MM.1S (cell line): ENCODE measurements around the gene TBX19.
"Not testable (repeated sequence)": the region's sequence is repeated elsewhere in the genome, so short reads cannot be mapped to it uniquely, and the experiment has no call there.

Source experiments
- DNase-seq: peaks from one replicate; pipeline ENCODE4 v3.0.0-alpha.2; 2015
- H2AFZ ChIP-seq: fragments of 300-600 bp; sonication (generic); 2 replicates; pipeline ENCODE4 v1.6.0; 2016; ENCODE audit warnings: antibody characterized with exemption, low read length
- H3F3A ChIP-seq: fragments of 300-600 bp; sonication (generic); 2 replicates; pipeline ENCODE4 v1.6.1; 2016; ENCODE audit warnings: mild to moderate bottlenecking, antibody characterized with exemption, low read length, moderate library complexity, mixed read lengths; ENCODE audit not compliant: insufficient read depth
- H3K27ac ChIP-seq: fragments of 300-600 bp; sonication (generic); 2 replicates; pipeline ENCODE4 v1.5.1; 2016; ENCODE audit warnings: mild to moderate bottlenecking, low read length
- H3K27me3 ChIP-seq: fragments of 300-600 bp; sonication (generic); replicated peaks from 2 replicates; pipeline ENCODE4 v1.6.0; 2016; ENCODE audit warnings: low read length; ENCODE audit not compliant: insufficient read depth
- H3K36me3 ChIP-seq: fragments of 300-600 bp; sonication (generic); replicated peaks from 2 replicates; pipeline ENCODE4 v1.6.1; 2016; ENCODE audit warnings: mild to moderate bottlenecking, low read length, mixed read lengths; ENCODE audit not compliant: insufficient read depth
- H3K4me1 ChIP-seq: fragments of 300-600 bp; sonication (generic); 2 replicates; pipeline ENCODE4 v1.6.1; 2016; ENCODE audit warnings: low read length, mixed read lengths
- H3K4me2 ChIP-seq: fragments of 300-600 bp; sonication (generic); 2 replicates; pipeline ENCODE4 v1.6.0; 2016; ENCODE audit warnings: low read depth, low read length
- H3K4me3 ChIP-seq: fragments of 300-600 bp; sonication (generic); 2 replicates; pipeline ENCODE4 v1.5.1; 2016; ENCODE audit warnings: low read length, mixed read lengths
- H3K79me2 ChIP-seq: fragments of 300-600 bp; sonication (generic); 2 replicates; pipeline ENCODE4 v1.6.1; 2016; ENCODE audit warnings: mixed run types, low read length, mixed read lengths
- H3K9ac ChIP-seq: fragments of 300-600 bp; sonication (generic); 2 replicates; pipeline ENCODE4 v1.6.1; 2016; ENCODE audit warnings: low read length, mixed read lengths
- H3K9me2 ChIP-seq: fragments of 300-600 bp; sonication (generic); replicated peaks from 2 replicates; pipeline ENCODE4 v1.6.1; 2016; ENCODE audit warnings: mild to moderate bottlenecking, low read length, mixed read lengths; ENCODE audit not compliant: insufficient read depth
- H3K9me3 ChIP-seq: fragments of 300-600 bp; sonication (generic); replicated peaks from 2 replicates; pipeline ENCODE4 v1.6.1; 2016; ENCODE audit warnings: mild to moderate bottlenecking, low read length, mixed read lengths; ENCODE audit not compliant: insufficient read depth
- H4K20me1 ChIP-seq: fragments of 300-600 bp; sonication (generic); 2 replicates; pipeline ENCODE4 v1.6.1; 2016; ENCODE audit warnings: mild to moderate bottlenecking, low read length, moderate library complexity, mixed read lengths; ENCODE audit not compliant: insufficient read depth
- EZH2 ChIP-seq: fragments of 300-600 bp; sonication (generic); optimal IDR thresholded peaks from 2 replicates; pipeline ENCODE3; 2017; ENCODE audit warnings: low read depth, mild to moderate bottlenecking, antibody characterized with exemption, low read length, mixed read lengths
- EZH2phosphoT487 ChIP-seq: fragments of 300-600 bp; sonication (generic); IDR thresholded peaks from 2 replicates; pipeline ENCODE4 v1.6.1; 2018; ENCODE audit warnings: antibody characterized with exemption, low read length
- TF ChIP-seq, protein P1 (sequence below): fragments of 300-600 bp; sonication (generic); IDR thresholded peaks from 2 replicates; pipeline ENCODE4 v1.5.1; 2016; ENCODE audit warnings: antibody characterized with exemption, low read length, mixed read lengths

The TBX19 gene

DNA sequence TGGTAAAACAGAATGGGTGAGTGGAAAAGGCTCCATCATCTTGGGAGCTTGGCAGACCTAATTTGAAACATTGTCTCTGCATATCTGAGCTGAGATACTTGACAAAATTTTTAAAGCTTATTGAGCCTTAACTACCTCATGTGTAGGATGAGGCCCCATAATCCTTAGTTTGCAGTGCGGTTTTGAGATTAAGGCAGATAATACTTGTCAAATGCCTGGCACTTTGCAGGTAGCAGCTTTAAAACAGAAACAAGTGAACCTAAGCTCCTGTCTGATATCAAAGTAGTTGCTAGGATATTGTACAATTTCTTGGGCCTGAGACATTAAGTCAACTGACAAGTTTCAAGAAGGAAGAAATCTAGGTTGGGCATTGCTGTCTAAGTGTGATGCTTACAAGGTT lies 65.3 kb downstream of the TBX19 start:
- Histone ChIP-seq H2AFZ (no peak overlapping the region), H3F3A (peaks cover 21% of the 10 kb centered on the region), H3K27me3 (no peaks in the 10 kb centered on the region)

DNA sequence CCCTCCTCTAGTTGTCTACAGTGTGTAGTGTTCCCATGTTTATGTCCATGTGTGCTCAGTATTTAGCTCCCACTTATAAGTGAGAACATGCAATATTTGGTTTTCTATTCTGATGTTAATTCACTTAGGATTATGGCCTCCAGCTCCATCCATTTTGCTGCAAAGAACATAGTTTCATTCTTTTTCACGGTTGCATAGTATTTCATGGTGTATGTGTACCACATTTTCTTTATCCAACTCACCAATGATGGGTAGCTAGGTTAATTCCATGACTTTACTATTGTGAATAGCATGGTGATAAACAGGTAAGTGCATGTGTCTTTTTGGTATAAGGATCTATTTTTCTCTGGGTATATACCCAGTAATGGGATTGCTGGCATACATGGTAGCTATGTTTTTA lies 67.0 kb downstream of the TBX19 start:
- H3K4me3 ChIP-seq, result no peak overlapping the region
- H2AFZ ChIP-seq, result peak overlapping the region; percentile 71
- H3K9ac ChIP-seq, result peak overlapping the region; percentile 7; the same call in 1 of the 2 replicates
- H3K4me1 ChIP-seq, result peaks cover 11% of the 10 kb centered on the region
- no peaks in the 10 kb centered on the region for H3K9me2 ChIP-seq
- no peak for DNase-seq
- TF ChIP-seq, protein P1, sequence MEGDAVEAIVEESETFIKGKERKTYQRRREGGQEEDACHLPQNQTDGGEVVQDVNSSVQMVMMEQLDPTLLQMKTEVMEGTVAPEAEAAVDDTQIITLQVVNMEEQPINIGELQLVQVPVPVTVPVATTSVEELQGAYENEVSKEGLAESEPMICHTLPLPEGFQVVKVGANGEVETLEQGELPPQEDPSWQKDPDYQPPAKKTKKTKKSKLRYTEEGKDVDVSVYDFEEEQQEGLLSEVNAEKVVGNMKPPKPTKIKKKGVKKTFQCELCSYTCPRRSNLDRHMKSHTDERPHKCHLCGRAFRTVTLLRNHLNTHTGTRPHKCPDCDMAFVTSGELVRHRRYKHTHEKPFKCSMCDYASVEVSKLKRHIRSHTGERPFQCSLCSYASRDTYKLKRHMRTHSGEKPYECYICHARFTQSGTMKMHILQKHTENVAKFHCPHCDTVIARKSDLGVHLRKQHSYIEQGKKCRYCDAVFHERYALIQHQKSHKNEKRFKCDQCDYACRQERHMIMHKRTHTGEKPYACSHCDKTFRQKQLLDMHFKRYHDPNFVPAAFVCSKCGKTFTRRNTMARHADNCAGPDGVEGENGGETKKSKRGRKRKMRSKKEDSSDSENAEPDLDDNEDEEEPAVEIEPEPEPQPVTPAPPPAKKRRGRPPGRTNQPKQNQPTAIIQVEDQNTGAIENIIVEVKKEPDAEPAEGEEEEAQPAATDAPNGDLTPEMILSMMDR, result no peak
- no peak for TF ChIP-seq EZH2phosphoT487
- TF ChIP-seq EZH2, result no peak
- no peaks in the 10 kb centered on the region for H3K36me3 ChIP-seq
- peaks cover 7% of the 10 kb centered on the region for H3F3A ChIP-seq
- no peaks in the 10 kb centered on the region for H3K79me2 ChIP-seq
- no peaks in the 10 kb centered on the region for H3K9me3 ChIP-seq
- no peaks in the 10 kb centered on the region for H4K20me1 ChIP-seq
- H3K4me2 ChIP-seq, result peak overlapping the region; percentile 31; the same call in 1 of the 2 replicates
- H3K27ac ChIP-seq, result no peak overlapping the region
- H3K27me3 ChIP-seq, result no peaks in the 10 kb centered on the region

More for the DNA sequence above, 65.3 kb downstream of the TBX19 start:
- H3K9ac ChIP-seq, result no peak overlapping the region
- no peaks in the 10 kb centered on the region for H3K36me3 ChIP-seq
- peaks cover 26% of the 10 kb centered on the region for H3K4me1 ChIP-seq
- H3K9me3 ChIP-seq, result no peaks in the 10 kb centered on the region
- no peak overlapping the region for H3K4me2 ChIP-seq
- no peak for DNase-seq
- no peaks in the 10 kb centered on the region for H3K79me2 ChIP-seq
- no peak overlapping the region for H3K27ac ChIP-seq
- TF ChIP-seq, protein P1, result no peak
- no peak for TF ChIP-seq EZH2phosphoT487
- no peak overlapping the region for H3K4me3 ChIP-seq
- H4K20me1 ChIP-seq, result no peaks in the 10 kb centered on the region
- no peaks in the 10 kb centered on the region for H3K9me2 ChIP-seq

DNA sequence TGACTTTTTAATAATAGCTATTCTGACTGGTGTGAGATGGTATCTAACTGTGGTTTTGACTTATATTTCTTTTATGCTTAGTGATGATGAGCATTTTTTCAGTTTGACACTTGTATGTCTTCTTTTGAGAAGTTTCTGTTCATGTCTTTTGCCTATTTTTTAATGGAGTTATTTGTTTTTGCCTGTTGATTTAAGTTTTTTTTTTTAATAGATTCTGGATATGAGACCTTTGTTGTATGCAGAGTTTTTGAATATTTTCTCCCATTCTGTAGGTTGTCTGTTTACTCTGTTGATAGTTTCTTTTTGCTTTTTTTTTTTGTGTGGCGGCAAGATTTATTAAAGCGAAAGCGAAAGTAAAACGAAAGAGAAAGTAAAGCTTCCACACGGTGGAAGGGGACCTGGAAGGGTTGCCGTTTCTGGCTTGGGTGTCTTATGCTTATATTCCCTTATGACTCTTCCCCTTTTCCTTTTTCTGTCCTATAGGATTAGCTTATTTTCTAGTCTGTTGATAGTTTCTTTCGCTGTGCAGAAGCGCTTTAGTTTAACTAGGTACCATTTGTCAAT lies 67.6 kb downstream of the TBX19 start:
- peaks cover 6% of the 10 kb centered on the region for H3K4me1 ChIP-seq
- no peaks in the 10 kb centered on the region for H4K20me1 ChIP-seq
- peak overlapping the region; percentile 48 for H3K4me3 ChIP-seq
- H3F3A ChIP-seq, result peaks cover 3% of the 10 kb centered on the region
- H2AFZ ChIP-seq, result peak overlapping the region; percentile 71
- DNase-seq, result peak; percentile 83
- H3K27me3 ChIP-seq, result no peaks in the 10 kb centered on the region
- no peak overlapping the region for H3K27ac ChIP-seq
- TF ChIP-seq, protein P1, result no peak
- no peak for TF ChIP-seq EZH2
- TF ChIP-seq EZH2phosphoT487, result no peak
- no peaks in the 10 kb centered on the region for H3K9me2 ChIP-seq
- H3K9me3 ChIP-seq, result no peaks in the 10 kb centered on the region
- no peaks in the 10 kb centered on the region for H3K36me3 ChIP-seq
- peak overlapping the region; percentile 7; the same call in 1 of the 2 replicates for H3K9ac ChIP-seq
- H3K4me2 ChIP-seq, result peak overlapping the region; percentile 31
- no peaks in the 10 kb centered on the region for H3K79me2 ChIP-seq

DNA sequence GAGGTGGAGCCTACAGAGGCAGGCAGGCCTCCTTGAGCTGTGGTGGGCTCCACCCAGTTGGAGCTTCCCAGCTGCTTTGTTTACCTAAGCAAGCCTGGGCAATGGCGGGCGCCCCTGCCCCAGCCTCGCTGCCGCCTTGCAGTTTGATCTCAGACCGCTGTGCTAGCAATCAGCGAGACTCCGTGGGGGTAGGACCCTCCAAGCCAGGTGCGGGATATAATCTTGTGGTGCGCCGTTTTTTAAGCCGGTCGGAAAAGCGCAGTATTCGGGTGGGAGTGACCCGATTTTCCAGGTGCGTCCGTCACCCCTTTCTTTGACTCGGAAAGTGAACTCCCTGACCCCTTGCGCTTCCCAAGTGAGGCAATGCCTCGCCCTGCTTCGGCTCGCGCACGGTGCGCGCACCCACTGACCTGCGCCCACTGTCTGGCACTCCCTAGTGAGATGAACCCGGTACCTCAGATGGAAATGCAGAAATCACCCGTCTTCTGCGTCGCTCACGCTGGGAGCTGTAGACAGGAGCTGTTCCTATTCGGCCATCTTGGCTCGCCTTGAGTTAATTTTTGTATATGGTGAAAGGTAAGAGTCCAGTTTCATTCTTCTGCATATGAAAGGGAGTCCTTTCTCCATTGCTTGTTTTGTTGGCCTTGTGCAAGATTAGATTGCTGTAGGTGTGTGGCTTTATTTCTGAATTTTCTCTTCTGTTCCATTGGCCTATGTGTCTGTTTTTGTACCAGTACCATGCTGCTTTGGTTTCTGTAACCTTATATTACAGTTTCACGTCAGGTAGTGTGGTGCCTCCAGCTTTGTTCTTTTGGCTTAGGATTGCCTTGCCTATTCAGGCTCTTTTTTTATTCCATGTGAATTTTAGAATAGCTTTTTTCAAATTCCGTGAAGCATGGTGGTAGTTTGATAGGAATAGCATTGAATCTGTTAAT lies 73.9 kb downstream of the TBX19 start:
- H3K79me2 ChIP-seq, H3K36me3 ChIP-seq, H3K4me2 ChIP-seq, H3K27ac ChIP-seq, H3K9me3 ChIP-seq, H3K9me2 ChIP-seq, H2AFZ ChIP-seq, H4K20me1 ChIP-seq, H3K9ac ChIP-seq, H3F3A ChIP-seq, H3K4me1 ChIP-seq, H3K27me3 ChIP-seq, H3K4me3 ChIP-seq, DNase-seq: not testable (repeated sequence)
